ELR (cell line): ENCODE measurements around the gene ARAP3.

Experiments used
- DNase-seq: peaks from one replicate; pipeline ENCODE4 v3.0.0-alpha.2; 2015; ENCODE audit warnings: low read depth

Gene ARAP3

GRCh38 chr5:141697586-141697985, 15.6 kb upstream of the ARAP3 start:
- no peak for DNase-seq

GRCh38 chr5:141696431-141696830, 14.4 kb upstream of the ARAP3 start:
- no peak for DNase-seq

- DNase-seq: peak; percentile 24
Measured at GRCh38 chr5:141695627-141696215, 13.7 kb upstream of the ARAP3 start.

- DNase-seq: no peak
Measured at GRCh38 chr5:141694479-141694878, 12.4 kb upstream of the ARAP3 start.

GRCh38 chr5:141692919-141693725, 11.1 kb upstream of the ARAP3 start:
- DNase-seq: peak; percentile 48

- DNase-seq: no peak
Measured at GRCh38 chr5:141692533-141692888, 10.5 kb upstream of the ARAP3 start.

- DNase-seq: peak; percentile 78
Measured at GRCh38 chr5:141691867-141692532, 10.0 kb upstream of the ARAP3 start.

GRCh38 chr5:141691286-141691866, 9.3 kb upstream of the ARAP3 start:
- DNase-seq: no peak

GRCh38 chr5:141686648-141687416, 4.8 kb upstream of the ARAP3 start:
- DNase-seq: no peak

GRCh38 chr5:141685591-141685990, 3.6 kb upstream of the ARAP3 start:
- no peak for DNase-seq

GRCh38 chr5:141683596-141684141, 1.6 kb upstream of the ARAP3 start:
- DNase-seq: no peak

- DNase-seq: no peak
Measured at GRCh38 chr5:141681295-141681694, 735 bp downstream of the ARAP3 start.

- DNase-seq: peak; percentile 75
Measured at GRCh38 chr5:141680751-141681201, 1.3 kb downstream of the ARAP3 start.

GRCh38 chr5:141680178-141680577, 1.9 kb downstream of the ARAP3 start:
- DNase-seq: no peak

- peak; percentile 51 for DNase-seq
Measured at GRCh38 chr5:141677415-141677814, 4.6 kb downstream of the ARAP3 start.

- DNase-seq: no peak
Measured at GRCh38 chr5:141675672-141676071, 6.4 kb downstream of the ARAP3 start.

GRCh38 chr5:141674747-141675146, 7.3 kb downstream of the ARAP3 start:
- DNase-seq: no peak

GRCh38 chr5:141672841-141673813, 8.9 kb downstream of the ARAP3 start:
- no peak for DNase-seq

GRCh38 chr5:141672071-141672840, 9.8 kb downstream of the ARAP3 start:
- DNase-seq: no peak

- DNase-seq: no peak
Measured at GRCh38 chr5:141669520-141669919, 12.5 kb downstream of the ARAP3 start.
